Neural crest cell (in vitro differentiated cells): ENCODE results near the gene OVOL2. TPM values are rescaled to one million over a fixed set of nuclear protein-coding genes. Genes with fewer than 3 reads are reported as not detected.

Experiments used
- DNase-seq: peaks from one replicate; pipeline ENCODE4 v3.0.0; 2021; ENCODE audit warnings: low read depth, mixed read lengths, low spot score
- H3K27ac Mint-ChIP-seq: one replicate; pipeline ENCODE4 v1.8.0; 2021; ENCODE audit warnings: mild to moderate bottlenecking, mixed read lengths; ENCODE audit not compliant: unreplicated experiment
- H3K27me3 Mint-ChIP-seq: 2 replicates; pipeline ENCODE4 v1.8.0; 2021; ENCODE audit warnings: low read depth, mild to moderate bottlenecking, mixed read lengths
- H3K36me3 Mint-ChIP-seq: 2 replicates; pipeline ENCODE4 v1.8.0; 2021; ENCODE audit warnings: low read depth, mild to moderate bottlenecking, mixed read lengths
- H3K4me1 Mint-ChIP-seq: 2 replicates; pipeline ENCODE4 v1.8.0; 2021; ENCODE audit warnings: mixed read lengths
- H3K4me3 Mint-ChIP-seq: one replicate; pipeline ENCODE4 v1.8.0; 2021; ENCODE audit warnings: mild to moderate bottlenecking, mixed read lengths
- H3K9me3 Mint-ChIP-seq: 2 replicates; pipeline ENCODE4 v1.8.0; 2021; ENCODE audit warnings: mixed read lengths
- total RNA-seq: library from RNA; stranded (reverse); gene quantifications from 2 replicates; pipeline ENCODE4 v1.2.1, GENCODE V29; 2021
- TF ChIP-seq, protein P1 (sequence below): fragments of 200-600 bp; sonication (generic); conservative IDR thresholded peaks from 2 replicates; pipeline ENCODE4 v1.5.0; 2021; ENCODE audit warnings: antibody characterized with exemption, mild to moderate bottlenecking

OVOL2 gene
- total RNA-seq, 1 donor from 2014 or later: not detected

DNA sequence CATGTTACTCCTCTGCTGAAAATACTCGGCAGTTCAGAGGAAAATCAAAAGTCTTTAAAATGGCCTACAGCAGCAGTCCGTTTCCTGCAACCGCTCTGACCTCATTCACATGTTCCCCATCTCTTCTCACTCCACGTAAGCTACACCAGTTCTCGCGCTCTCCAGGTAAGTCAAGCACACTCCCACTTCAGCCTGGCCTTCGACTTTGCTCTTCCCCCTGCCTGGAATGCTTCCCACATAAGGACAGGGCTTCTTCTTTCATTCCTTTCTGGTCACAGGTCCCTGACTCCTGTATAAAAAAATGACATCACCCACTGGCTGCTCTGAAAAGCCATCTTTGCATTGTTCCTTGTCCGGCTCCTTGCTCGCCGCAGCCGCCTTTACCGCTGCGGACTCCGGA, 46.2 kb downstream of the OVOL2 start:
- peaks cover 6% of the 10 kb centered on the region for H3K4me1 Mint-ChIP-seq
- H3K36me3 Mint-ChIP-seq: peaks cover 5% of the 10 kb centered on the region
- TF ChIP-seq, protein P1, sequence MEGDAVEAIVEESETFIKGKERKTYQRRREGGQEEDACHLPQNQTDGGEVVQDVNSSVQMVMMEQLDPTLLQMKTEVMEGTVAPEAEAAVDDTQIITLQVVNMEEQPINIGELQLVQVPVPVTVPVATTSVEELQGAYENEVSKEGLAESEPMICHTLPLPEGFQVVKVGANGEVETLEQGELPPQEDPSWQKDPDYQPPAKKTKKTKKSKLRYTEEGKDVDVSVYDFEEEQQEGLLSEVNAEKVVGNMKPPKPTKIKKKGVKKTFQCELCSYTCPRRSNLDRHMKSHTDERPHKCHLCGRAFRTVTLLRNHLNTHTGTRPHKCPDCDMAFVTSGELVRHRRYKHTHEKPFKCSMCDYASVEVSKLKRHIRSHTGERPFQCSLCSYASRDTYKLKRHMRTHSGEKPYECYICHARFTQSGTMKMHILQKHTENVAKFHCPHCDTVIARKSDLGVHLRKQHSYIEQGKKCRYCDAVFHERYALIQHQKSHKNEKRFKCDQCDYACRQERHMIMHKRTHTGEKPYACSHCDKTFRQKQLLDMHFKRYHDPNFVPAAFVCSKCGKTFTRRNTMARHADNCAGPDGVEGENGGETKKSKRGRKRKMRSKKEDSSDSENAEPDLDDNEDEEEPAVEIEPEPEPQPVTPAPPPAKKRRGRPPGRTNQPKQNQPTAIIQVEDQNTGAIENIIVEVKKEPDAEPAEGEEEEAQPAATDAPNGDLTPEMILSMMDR: no peak
- H3K4me3 Mint-ChIP-seq: no peak overlapping the region
- peaks cover 2% of the 10 kb centered on the region for H3K27me3 Mint-ChIP-seq
- peaks cover 8% of the 10 kb centered on the region for H3K9me3 Mint-ChIP-seq
- DNase-seq: no peak
- H3K27ac Mint-ChIP-seq: no peak overlapping the region

DNA sequence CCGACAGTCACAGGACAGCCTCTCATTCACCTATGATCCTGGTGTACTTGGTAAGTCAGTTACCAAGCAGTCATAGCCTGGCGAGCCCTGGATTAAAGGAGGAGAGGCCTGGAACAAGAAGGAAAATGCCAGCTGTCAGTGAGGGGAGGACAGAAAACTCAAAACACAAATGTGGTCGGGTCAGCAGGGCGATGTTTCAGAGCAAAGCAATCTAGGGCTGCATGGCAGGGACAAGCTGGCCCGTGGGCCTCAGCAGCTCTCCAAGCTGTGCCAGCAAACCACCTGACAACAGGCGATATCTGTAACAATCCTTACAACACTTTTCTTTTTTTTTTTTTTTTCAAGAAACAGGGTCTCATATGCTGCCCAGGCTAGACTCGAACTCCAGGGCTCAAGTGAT, 48.6 kb downstream of the OVOL2 start:
- no peak overlapping the region for H3K27ac Mint-ChIP-seq
- H3K9me3 Mint-ChIP-seq: peaks cover 8% of the 10 kb centered on the region

DNA sequence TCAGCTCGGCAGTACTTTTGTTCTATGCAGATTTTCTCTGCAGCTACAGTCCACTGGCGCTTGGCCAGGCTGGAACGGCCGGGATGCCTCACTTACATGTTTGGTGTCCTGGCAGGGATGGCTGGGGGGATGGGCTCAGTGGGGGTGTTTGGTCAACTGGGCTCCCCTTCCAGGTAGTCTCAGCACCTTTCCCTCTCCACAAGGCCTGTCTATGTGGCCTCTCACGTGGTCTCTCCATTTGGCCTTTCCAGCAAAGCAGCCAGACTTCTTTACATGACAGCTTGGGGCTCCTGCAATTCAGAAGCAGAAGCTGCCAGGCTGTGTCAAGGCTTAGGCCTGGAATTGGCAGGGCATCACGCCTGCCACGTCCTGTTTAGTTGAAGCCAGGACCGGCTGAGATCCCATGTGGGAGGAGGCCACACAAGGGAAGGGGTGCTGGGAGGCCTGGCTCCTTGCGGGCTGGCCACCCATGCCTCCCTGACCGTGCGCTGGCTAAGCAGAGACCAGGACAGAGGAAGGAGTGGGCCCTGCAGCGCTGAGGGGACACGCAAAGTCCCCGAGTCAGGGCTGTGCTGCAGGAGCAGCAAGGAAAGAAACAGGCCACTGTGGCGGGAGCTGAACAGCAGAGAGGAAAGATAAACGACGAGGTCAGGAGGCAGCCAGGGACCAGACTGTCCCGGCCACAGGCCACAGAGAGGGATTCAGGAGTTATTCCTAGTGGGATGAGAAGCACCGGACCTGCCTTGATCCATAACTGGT, 50.0 kb downstream of the OVOL2 start:
- Mint-ChIP-seq H3K4me3 (no peak overlapping the region), H3K27me3 (peaks cover 2% of the 10 kb centered on the region), H3K36me3 (peaks cover 5% of the 10 kb centered on the region), H3K4me1 (peaks cover 18% of the 10 kb centered on the region), H3K9me3 (peaks cover 8% of the 10 kb centered on the region), H3K27ac (no peak overlapping the region)
- DNase-seq: no peak
- TF ChIP-seq, protein P1: no peak

More for the DNA sequence above, 48.6 kb downstream of the OVOL2 start:
- H3K4me3 Mint-ChIP-seq: no peak overlapping the region
- TF ChIP-seq, protein P1: no peak
- peaks cover 18% of the 10 kb centered on the region for H3K4me1 Mint-ChIP-seq
- peaks cover 5% of the 10 kb centered on the region for H3K36me3 Mint-ChIP-seq
- no peak for DNase-seq
- H3K27me3 Mint-ChIP-seq: peaks cover 2% of the 10 kb centered on the region

DNA sequence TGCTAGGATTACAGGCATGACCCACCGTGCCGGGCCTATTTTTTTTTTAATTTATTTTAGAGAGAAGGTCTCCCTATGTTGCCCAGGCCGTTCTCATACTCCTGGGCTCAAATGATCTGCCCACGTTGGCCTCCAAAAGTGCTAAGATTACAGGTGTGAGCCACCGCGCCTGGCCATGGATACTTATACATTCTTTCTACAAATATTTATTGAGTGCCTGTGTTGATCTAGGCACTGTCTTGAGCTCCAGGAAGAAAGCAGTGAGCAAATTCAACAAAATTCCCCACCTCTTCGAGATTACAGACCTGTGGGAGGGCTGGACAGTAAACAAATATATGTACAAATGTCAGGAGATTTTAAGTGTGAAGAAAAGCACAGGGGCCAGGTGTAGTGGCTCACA, 51.0 kb downstream of the OVOL2 start:
- no peak overlapping the region for H3K4me3 Mint-ChIP-seq
- DNase-seq: no peak
- no peak overlapping the region for H3K27ac Mint-ChIP-seq
- TF ChIP-seq, protein P1: no peak
- peaks cover 18% of the 10 kb centered on the region for H3K4me1 Mint-ChIP-seq
- peaks cover 8% of the 10 kb centered on the region for H3K9me3 Mint-ChIP-seq
- peaks cover 5% of the 10 kb centered on the region for H3K36me3 Mint-ChIP-seq
- H3K27me3 Mint-ChIP-seq: peaks cover 2% of the 10 kb centered on the region

DNA sequence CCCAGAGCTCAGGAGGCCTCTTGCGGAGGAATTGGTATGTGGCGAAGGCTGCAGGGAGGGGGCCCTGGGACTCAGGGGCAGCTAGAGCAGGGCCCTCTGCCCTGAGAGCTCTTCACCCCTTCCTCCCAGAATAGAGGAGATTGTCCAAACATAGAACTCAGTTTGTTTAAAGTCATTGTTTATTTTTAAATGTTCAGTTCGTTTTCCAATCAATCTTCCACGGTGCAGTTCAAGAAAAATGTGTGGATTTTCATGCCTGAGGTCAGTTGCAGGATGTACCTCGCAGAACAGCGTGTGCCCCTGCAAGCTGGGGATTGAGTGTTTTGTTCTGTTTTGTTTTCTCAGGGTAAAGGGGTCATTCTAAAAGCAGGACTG, 51.7 kb downstream of the OVOL2 start:
- TF ChIP-seq, protein P1: no peak
- H3K4me3 Mint-ChIP-seq: no peak overlapping the region
- H3K27me3 Mint-ChIP-seq: no peaks in the 10 kb centered on the region
- H3K9me3 Mint-ChIP-seq: peaks cover 2% of the 10 kb centered on the region
- DNase-seq: no peak
- H3K36me3 Mint-ChIP-seq: peaks cover 2% of the 10 kb centered on the region
- peaks cover 18% of the 10 kb centered on the region for H3K4me1 Mint-ChIP-seq
- H3K27ac Mint-ChIP-seq: no peak overlapping the region
